GM18517 (cell line): ENCODE results near the gene DEUP1.
"Not testable (repeated sequence)": the region's sequence is repeated elsewhere in the genome, so short reads cannot be mapped to it uniquely, and the experiment has no call there.

Experiments used
- ATAC-seq: cut with Tn5 transposase; IDR thresholded peaks from one replicate; pipeline ENCODE4 v1.9.1; 2021; ENCODE audit warnings: mild to moderate bottlenecking, moderate library complexity; ENCODE audit not compliant: unreplicated experiment

Gene DEUP1

GRCh38 chr11:93359396-93359795, 28.9 kb downstream of the DEUP1 start:
- no peak for ATAC-seq

- no peak for ATAC-seq
Observed at GRCh38 chr11:93361435-93361834, 30.9 kb downstream of the DEUP1 start.

- ATAC-seq: no peak
Observed at GRCh38 chr11:93368022-93368421, 37.5 kb downstream of the DEUP1 start.

- ATAC-seq: no peak
Observed at GRCh38 chr11:93370260-93370659, 39.7 kb downstream of the DEUP1 start.

GRCh38 chr11:93389737-93390136, 59.2 kb downstream of the DEUP1 start:
- ATAC-seq: no peak

GRCh38 chr11:93392867-93393266, 62.3 kb downstream of the DEUP1 start:
- ATAC-seq: no peak

- no peak for ATAC-seq
Observed at GRCh38 chr11:93393386-93393785, 62.8 kb downstream of the DEUP1 start.

GRCh38 chr11:93394488-93394887, 63.9 kb downstream of the DEUP1 start:
- no peak for ATAC-seq

- ATAC-seq: no peak
Observed at GRCh38 chr11:93396316-93396715, 65.8 kb downstream of the DEUP1 start.

- no peak for ATAC-seq
Observed at GRCh38 chr11:93403930-93404329, 73.4 kb downstream of the DEUP1 start.

GRCh38 chr11:93407777-93408401, 77.3 kb downstream of the DEUP1 start:
- ATAC-seq: no peak

- ATAC-seq: no peak
Observed at GRCh38 chr11:93410441-93410840, 79.9 kb downstream of the DEUP1 start.

GRCh38 chr11:93411705-93412104, 81.2 kb downstream of the DEUP1 start:
- ATAC-seq: no peak

GRCh38 chr11:93432247-93432646, 101.7 kb downstream of the DEUP1 start:
- ATAC-seq: no peak

GRCh38 chr11:93443232-93443631, 112.7 kb downstream of the DEUP1 start:
- ATAC-seq: not testable (repeated sequence)

- no peak for ATAC-seq
Observed at GRCh38 chr11:93444617-93445073, 114.1 kb downstream of the DEUP1 start.

GRCh38 chr11:93458286-93458685, 127.7 kb downstream of the DEUP1 start:
- ATAC-seq: no peak

GRCh38 chr11:93463666-93464065, 133.1 kb downstream of the DEUP1 start:
- not testable (repeated sequence) for ATAC-seq

GRCh38 chr11:93464927-93465540, 134.5 kb downstream of the DEUP1 start:
- ATAC-seq: no peak

GRCh38 chr11:93467054-93467453, 136.5 kb downstream of the DEUP1 start:
- no peak for ATAC-seq

GRCh38 chr11:93468290-93468689, 137.7 kb downstream of the DEUP1 start:
- no peak for ATAC-seq

- ATAC-seq: no peak
Observed at GRCh38 chr11:93474123-93474522, 143.6 kb downstream of the DEUP1 start.

GRCh38 chr11:93476796-93477195, 146.3 kb downstream of the DEUP1 start:
- no peak for ATAC-seq
